NB4 (cell line): ENCODE results near the gene USP3.

ENCODE experiments used
- DNase-seq: peaks from one replicate; pipeline ENCODE4 v3.0.0; 2010; ENCODE audit warnings: low read depth
- H3K4me3 ChIP-seq: one replicate; pipeline ENCODE4 v1.5.1; 2011; ENCODE audit warnings: mild to moderate bottlenecking, low read depth, low read length, moderate library complexity
- CTCF ChIP-seq: IDR thresholded peaks from one replicate; pipeline ENCODE4 v1.5.1; 2012; ENCODE audit warnings: low read depth, low read length
- MAX ChIP-seq: IDR thresholded peaks from 2 replicates; pipeline ENCODE4 v1.6.1; 2011; ENCODE audit warnings: low read depth, low read length
- MYC ChIP-seq: IDR thresholded peaks from 2 replicates; pipeline ENCODE4 v1.6.1; 2011; ENCODE audit warnings: low read depth, low read length
- POLR2A ChIP-seq: IDR thresholded peaks from 2 replicates; pipeline ENCODE4 v1.6.1; 2011; ENCODE audit warnings: mild to moderate bottlenecking; ENCODE audit not compliant: insufficient read length; ENCODE audit errors: extremely low read depth

USP3 gene

GRCh38 chr15:63473999-63474809 lies 30.2 kb upstream of the USP3 start:
- no peak for DNase-seq
- H3K4me3 ChIP-seq: no peak overlapping the region
- no peak for TF ChIP-seq POLR2A
- TF ChIP-seq MYC: no peak

GRCh38 chr15:63474810-63475316 lies 29.5 kb upstream of the USP3 start:
- TF ChIP-seq CTCF: no peak
- no peak for TF ChIP-seq MAX
- no peak for TF ChIP-seq POLR2A
- TF ChIP-seq MYC: no peak
- no peak overlapping the region for H3K4me3 ChIP-seq
- peak; percentile 25 for DNase-seq

- no peak for DNase-seq
- no peak overlapping the region for H3K4me3 ChIP-seq
- TF ChIP-seq MAX (no peak), CTCF (no peak), POLR2A (no peak), MYC (no peak)
Observed at GRCh38 chr15:63475707-63476106, 28.7 kb upstream of the USP3 start.

GRCh38 chr15:63476229-63476632 lies 28.2 kb upstream of the USP3 start:
- no peak overlapping the region for H3K4me3 ChIP-seq
- TF ChIP-seq POLR2A (no peak), CTCF (no peak), MAX (no peak), MYC (no peak)
- no peak for DNase-seq

GRCh38 chr15:63478243-63478642 lies 26.1 kb upstream of the USP3 start:
- no peak for DNase-seq
- TF ChIP-seq CTCF: no peak
- no peak for TF ChIP-seq MAX
- TF ChIP-seq POLR2A: no peak
- TF ChIP-seq MYC: no peak
- no peak overlapping the region for H3K4me3 ChIP-seq

- no peak overlapping the region for H3K4me3 ChIP-seq
- TF ChIP-seq MAX (no peak), CTCF (no peak), MYC (no peak), POLR2A (no peak)
- DNase-seq: no peak
Observed at GRCh38 chr15:63480441-63480821, 24.0 kb upstream of the USP3 start.
